ENCODE data around the gene CRTC2.
A peak's percentile ranks its signal among the peaks of the same experiment; 100 is the strongest.

The CRTC2 gene

DNA sequence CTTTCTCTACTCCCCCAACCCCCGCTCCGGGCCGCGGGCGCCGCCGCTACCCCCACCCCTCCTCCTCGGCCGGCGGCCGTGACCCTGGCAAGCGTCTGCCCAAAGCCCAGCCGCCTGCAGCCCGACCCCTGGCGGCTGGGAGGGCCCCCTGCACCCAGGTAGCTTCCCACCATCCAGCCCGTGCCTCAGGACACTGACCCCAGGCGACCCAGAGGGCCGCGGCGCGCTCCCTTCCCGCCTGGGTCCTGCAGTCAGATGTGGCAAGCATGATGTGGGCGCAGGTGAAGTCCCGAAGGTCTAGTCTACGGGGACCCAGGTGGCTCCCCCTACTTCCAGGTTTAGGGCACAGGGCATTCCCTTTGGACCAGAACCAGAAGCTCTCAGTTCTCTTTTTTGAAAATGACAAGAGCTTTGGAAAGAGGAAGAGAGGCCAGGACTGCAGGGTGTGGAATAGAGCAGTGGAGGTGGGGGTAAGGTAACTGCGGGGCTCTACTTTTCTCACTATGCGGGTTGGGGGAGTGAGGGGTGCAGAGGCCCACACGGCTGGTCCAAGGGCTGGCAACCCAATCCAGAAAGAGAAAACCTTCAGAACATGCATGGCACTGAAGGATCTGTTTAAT lies 11.7 kb downstream of the CRTC2 start, which contains the start of gene DENND4B:
DENND4B (minus strand) TSS at position 97 of the 620 bp plus-strand sequence. CDS start 2,344 bp downstream, outside the sequence.
- peak within 1 kb of the TSS; percentile 69 for H3K4me3 ChIP-seq (ENCODE audit: low read length)
- no peak for TF ChIP-seq ZNF274 (IDR thresholded peaks at IDR 0.05; ENCODE audit: low read depth, low read length)

DNA sequence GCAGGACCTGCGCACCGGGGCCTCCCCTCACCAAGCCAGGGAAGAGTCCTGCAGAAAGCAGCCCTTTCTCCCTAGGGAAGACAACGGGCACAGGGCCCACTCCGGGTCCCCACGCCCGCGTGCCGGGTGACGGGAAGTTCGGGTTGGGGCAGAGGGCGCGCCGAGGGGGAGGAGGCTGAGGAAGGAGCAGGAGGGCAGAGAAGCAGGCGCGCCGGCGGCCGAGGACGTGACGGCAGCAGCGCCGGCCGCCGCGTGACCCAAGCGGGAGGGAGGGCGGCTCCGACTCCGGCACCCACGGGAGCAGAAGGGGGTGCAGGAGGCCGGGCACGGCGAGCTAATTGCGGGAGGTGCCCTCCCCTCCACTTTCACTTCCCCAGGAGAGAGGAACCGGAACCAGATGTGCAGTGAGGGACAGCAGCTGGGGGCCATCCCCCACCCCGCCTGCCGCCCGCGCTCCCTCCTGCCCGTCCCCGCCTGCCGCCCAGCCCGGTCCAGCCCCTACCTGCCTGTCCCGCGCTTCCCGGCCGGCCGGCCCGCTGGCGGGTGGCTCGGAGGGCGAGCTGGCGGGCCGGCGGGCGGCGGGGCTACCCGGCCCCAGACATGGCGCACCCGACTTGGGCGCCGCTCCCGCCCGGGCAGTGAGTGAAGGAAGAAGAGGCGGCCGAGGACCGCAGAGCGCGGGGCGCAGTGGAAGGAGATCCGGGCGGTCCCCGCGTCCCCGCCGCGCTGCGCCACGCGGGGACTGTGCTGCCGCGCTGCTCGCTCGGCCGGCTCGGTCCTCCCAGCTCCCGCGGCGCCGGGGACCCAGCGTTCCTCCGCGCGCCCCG lies 12.4 kb downstream of the CRTC2 start:
- peak overlapping the region; percentile 69 for H3K4me3 ChIP-seq (ENCODE audit: low read length)
- TF ChIP-seq ZNF274 (IDR thresholded peaks at IDR 0.05; ENCODE audit: low read depth, low read length) = no peak

DNA sequence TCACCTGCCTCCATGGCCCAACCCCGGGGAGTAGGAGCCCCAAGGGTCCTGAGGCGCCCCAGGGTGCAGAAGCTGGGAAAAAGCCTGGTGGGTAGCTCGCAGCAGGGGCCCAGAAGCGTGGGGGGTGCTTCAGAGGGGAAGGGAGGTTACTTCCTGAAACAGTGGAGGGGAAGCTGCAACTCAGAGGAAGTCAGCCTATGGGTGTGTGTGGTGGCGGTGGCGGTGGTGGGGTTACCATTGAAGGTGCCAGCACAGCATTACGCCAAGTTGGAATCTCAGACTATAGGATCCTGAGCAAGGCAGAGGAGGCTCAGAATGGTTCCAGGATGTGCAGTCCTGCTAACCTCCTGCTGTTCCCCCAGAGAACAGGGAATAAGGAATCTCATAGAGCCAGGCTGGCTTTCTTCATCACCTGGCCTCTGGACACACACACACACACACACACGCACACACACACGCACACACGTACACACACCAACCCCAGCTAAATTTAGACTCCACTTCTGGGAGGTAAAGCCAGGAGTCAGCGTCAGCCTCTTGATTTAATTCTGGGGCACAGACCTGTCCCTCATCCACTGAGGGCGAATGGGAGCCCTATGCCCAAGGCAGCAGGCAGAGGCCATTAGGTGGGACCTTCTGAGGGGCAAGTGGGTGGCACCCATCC lies 13.1 kb downstream of the CRTC2 start:
- peak overlapping the region; percentile 69 for H3K4me3 ChIP-seq (ENCODE audit: low read length)

DNA sequence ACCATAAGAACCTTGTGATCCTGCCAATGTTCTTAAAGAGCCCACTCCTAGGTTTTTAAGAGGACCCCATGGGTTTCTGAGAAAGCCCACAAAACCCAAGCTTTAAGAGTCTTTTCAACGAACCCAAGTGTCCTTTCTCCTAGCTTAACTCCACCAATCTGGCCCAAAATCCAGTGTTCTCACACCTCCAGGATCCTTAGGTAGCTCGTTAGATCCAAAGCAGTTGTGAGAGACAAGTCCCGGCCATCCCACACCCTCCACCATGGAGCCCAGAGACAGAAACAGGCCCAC lies 13.6 kb downstream of the CRTC2 start:
- peak overlapping the region; percentile 69; the same call in 1 of the 2 replicates for H3K4me3 ChIP-seq (ENCODE audit: low read length)
- TF ChIP-seq ZNF274 (IDR thresholded peaks at IDR 0.05; ENCODE audit: low read depth, low read length) = no peak

More for the DNA sequence above, 13.1 kb downstream of the CRTC2 start:
- TF ChIP-seq ZNF274 (IDR thresholded peaks at IDR 0.05; ENCODE audit: low read depth, low read length) = no peak

DNA sequence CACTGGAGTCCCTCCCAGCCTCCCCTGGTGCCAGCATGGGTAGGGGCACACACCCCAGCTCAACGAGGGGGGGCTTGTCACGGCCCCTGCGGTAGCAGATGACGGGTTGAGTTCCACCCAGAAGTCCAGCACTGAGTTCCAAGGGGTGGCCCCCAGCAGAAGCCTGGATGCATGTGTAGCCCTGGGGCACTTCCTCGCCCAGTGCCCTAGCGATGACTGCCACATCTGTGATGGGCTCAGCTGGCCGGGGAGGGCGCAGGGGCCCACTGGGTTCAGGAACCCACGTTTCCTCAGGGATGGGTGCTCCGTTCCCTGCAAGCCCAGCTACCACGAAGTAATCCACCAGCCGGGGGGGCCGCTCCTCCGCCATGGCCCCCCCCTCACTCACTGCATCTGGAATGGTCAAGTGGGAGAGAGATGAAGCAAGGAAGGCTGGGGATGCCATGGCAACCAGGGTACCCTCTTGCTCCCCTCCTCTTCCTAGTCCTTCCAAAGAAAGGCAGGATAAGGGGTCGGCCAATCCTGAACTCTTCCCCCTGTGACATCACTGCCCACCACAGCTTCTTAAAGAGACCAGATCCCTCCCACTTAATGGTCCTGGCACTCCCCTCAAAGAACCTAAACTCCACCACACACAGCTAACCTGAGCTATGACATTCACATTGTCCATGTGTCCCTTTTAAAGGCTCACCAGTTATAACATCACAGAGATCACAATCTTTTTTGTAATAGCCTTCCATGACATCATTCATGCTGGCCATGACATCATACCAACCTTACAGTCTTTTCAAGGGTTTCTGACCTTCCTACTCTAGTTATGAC lies 14.2 kb downstream of the CRTC2 start:
- TF ChIP-seq ZNF274 (IDR thresholded peaks at IDR 0.05; ENCODE audit: low read depth, low read length) = no peak
- H3K4me3 ChIP-seq (ENCODE audit: low read length) = peak overlapping the region; percentile 69; the same call in 1 of the 2 replicates

DNA sequence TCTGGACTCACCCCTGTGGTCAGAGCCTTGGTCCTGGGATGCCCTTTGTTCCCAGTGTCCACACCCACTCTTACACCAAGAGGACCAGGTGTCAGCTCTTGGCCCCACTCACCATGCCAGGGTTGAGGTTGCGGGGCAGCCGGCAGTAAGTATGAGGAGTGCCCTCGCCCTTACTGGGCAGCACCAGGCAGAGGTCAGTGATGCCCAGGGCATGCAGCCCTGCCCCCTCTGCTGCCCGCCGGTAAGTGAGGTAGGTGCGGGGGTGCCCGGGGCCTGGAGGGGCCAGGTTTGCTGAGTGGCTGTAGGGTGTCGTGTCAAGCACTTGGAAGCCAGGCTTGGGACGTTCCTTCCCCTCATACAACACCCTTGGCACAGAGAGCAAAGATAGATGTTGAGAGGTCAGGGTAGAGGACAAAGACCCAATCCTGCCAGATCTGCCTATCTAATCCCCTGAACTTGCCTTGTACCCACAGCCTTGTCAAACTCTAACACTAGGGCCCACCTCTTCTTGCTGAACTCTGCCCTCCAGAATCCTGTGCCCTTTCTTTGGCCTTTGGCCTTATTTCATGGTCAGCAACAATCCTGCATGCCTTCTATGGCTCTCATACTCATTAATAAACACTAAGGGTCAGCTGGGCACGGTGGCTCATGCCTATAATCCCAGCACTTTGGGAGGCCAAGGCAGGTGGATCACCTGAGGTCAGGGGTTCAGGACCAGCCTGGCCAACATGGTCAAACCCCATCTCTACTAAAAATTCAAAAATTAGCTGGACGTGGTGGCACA lies 15.5 kb downstream of the CRTC2 start:
- TF ChIP-seq ZNF274 (IDR thresholded peaks at IDR 0.05; ENCODE audit: low read depth, low read length) = no peak
- no peak overlapping the region for H3K4me3 ChIP-seq (ENCODE audit: low read length)

DNA sequence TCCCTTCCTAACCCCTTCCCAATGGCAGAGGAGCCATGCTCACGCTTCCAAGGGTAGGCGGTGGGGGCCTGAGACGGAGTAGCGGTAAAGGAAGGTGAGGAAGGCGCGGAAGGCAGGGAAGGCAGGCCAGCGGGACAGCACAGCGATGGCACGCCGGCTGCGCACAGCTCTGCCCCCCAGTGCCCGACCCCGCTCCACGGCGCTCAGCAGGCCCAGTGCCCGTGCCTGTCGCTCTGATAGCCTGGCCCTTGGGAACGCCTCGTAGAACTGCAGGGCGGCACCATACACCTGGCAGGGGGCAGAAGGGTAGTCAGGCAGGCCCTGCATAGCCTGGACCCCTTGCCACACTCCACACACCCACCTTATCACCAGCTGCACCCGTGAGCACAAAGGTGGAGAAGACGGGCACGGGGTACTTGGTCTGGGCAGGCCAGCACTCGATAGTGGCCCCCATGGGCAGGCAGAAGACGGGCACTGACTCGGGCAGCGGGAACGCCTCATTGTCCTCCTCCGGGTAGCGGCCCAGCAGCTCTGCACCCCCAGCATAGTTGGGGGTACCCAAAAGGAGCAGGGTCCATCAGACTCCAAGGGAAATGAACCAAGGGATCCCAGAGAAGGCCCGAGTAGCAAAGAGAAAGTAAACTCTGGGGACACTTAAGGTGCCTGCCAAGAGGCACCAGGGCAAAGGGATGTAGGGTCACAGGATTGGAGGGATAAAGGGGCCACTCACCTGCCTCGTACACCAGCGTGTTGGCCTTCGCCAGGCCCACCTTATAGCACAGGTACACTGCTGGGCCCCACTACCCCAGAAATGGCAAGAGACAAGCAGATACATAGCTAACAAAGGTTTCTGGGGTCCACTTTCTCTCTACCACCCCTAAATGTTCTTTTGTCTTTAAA lies 16.3 kb downstream of the CRTC2 start:
- H3K4me3 ChIP-seq (ENCODE audit: low read length) = no peak overlapping the region
- TF ChIP-seq ZNF274 (IDR thresholded peaks at IDR 0.05; ENCODE audit: low read depth, low read length) = no peak

DNA sequence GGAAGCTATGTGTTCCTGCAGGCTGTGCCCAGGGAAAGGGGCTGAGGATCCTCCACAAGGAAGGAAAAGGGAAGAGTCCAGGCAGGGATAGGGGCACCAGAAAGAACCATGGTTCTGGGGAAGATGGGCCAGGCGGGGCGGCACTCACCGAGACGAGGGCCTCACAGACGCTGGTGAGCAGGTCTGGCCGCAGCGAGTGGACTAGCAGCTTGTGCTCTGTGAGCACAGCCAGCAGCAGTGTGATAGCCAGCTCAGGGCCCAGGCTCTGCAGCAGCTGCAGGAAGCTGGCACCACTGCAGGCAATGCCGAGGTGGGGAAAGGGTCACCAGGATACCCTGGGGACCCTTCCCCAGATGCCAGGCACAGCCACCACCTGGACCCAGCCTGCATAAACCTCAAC lies 17.7 kb downstream of the CRTC2 start:
- TF ChIP-seq ZNF274 (IDR thresholded peaks at IDR 0.05; ENCODE audit: low read depth, low read length) = no peak
- H3K4me3 ChIP-seq (ENCODE audit: low read length) = no peak overlapping the region

DNA sequence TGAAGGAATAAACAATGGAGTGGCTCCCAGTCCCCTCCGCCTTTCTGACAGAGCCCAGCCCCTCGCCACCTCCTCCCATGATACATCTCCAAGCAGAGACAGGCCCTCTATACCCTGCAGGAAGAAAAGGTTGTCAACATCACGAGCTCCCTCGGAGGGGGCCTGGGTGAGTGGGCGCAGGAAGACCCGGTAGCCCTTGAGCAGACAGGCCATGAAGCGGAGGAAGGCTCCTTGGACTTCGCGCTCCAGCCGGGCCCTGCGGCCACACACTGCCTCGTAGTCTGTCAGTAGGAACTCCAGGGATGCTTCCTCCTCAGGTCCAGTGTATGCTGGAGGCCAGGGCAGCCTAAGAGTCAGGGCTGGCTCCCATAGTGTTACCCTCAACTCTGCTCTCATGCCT lies 18.9 kb downstream of the CRTC2 start:
- no peak overlapping the region for H3K4me3 ChIP-seq (ENCODE audit: low read length)
- TF ChIP-seq ZNF274 (IDR thresholded peaks at IDR 0.05; ENCODE audit: low read depth, low read length) = no peak

DNA sequence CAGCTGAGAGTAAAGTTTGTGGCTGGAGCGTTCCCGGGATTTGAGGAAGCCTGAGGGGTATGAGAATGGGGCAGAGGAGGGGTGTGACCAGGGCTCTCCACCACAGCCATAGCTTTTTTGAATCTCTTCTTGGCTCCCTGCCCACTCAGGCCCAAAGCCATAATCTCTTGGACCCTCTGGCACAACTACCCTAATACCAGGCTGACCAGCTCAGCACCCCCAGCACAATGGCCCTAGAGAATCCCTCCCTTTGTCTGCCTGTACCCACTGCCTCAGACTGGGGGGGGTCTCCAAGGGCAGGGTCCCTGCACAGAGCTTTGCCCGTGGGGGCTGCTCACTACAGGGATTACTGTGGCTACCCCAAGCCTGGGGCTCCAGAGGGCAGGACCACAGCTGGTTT lies 19.4 kb downstream of the CRTC2 start:
- H3K4me3 ChIP-seq (ENCODE audit: low read length) = no peak overlapping the region
- no peak for TF ChIP-seq ZNF274 (IDR thresholded peaks at IDR 0.05; ENCODE audit: low read depth, low read length)

DNA sequence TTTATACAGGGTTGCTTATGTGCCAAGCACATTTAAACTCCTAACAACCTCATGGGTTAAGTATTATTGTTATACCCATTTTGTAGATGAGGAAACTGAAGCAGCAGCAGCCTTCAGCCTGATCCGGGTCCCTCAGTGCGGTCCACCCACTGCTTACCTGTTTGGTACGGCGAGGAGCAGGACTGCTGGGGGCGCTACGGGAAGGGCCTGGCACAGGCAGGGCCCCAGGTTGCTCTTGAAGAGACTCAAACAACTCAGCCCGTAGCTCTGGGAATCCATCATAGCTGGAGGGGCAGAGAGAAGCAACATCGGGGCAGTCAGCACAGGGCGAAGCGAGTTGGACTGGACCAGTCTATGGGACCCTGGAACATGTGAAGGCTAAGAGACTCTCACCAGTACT lies 21.1 kb downstream of the CRTC2 start:
- TF ChIP-seq ZNF274 (IDR thresholded peaks at IDR 0.05; ENCODE audit: low read depth, low read length) = no peak
- H3K4me3 ChIP-seq (ENCODE audit: low read length) = no peak overlapping the region

DNA sequence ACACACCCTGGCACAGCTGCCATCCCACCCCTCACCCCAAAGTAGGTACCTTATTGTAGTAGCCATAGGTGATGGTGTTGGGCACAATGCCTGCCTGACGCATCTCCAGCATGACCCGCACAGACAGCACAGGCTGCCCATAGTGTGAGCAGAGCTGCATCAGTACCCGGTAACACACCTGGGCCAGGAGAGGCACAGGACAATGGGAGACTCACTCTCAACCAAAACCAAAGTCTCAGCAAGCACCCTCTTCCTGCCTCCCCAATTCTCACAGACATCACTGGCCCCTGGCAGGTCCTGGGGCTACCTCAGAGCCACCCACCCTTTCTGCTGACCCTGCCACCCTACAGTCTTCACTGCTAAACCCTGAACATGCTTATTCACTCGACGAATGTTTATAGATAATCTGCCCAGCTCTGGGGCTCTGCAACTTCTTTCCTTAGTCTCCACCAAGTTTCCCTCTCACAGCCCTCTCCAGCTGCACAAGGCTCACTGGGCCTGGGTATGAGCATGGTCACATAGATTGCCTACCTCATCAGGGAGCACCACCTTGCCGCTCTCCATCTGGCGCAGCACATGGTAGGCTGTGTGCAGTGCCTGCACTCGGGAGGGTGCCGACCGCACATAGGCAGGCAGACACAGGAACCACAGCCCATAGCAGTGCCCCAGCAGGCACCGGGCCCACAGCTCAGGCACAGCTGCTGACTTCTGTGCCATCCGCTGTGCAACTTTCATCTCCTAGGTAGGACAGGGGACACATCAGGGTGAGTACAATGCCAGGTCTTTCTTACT lies 22.2 kb downstream of the CRTC2 start:
- TF ChIP-seq ZNF274 (IDR thresholded peaks at IDR 0.05; ENCODE audit: low read depth, low read length) = no peak
- H3K4me3 ChIP-seq (ENCODE audit: low read length) = no peak overlapping the region
